Measurements from ENCODE around the gene FSD1. TPM values are rescaled to one million over a fixed set of nuclear protein-coding genes. Genes with fewer than 3 reads are reported as not detected.

FSD1 gene
- total RNA-seq, 1 donor from 2014 or later = 2.2 TPM

Other genes with a start within 250 kb of the FSD1 start
- gene ZBTB7A, start 237.7 kb upstream of the FSD1 start, total RNA-seq = 5.4 and 7.1 TPM in 2 replicates
- 108 and 113 TPM in 2 replicates for gene MAP2K2, start 180.5 kb upstream of the FSD1 start, total RNA-seq
- not detected in 2 replicates for gene CREB3L3, start 151.0 kb upstream of the FSD1 start, total RNA-seq
- 6.5 and 7.7 TPM in 2 replicates for gene SIRT6, start 122.0 kb upstream of the FSD1 start, total RNA-seq
- 0.22 and 0.40 TPM in 2 replicates for gene ANKRD24, start 121.9 kb upstream of the FSD1 start, total RNA-seq
- gene EBI3, start 75.1 kb upstream of the FSD1 start, total RNA-seq = 0.44 and 0.60 TPM in 2 replicates
- gene YJU2, start 57.5 kb upstream of the FSD1 start, total RNA-seq = 12.4 and 17.9 TPM in 2 replicates
- not detected in 2 replicates for gene SHD, start 25.3 kb upstream of the FSD1 start, total RNA-seq
- not detected in 2 replicates for gene TMIGD2, start 2.2 kb upstream of the FSD1 start, total RNA-seq
- 28.8 and 36.1 TPM in 2 replicates for gene STAP2, start 34.2 kb downstream of the FSD1 start, total RNA-seq
- gene MPND, start 39.0 kb downstream of the FSD1 start, total RNA-seq = 5.2 and 7.7 TPM in 2 replicates
- gene SH3GL1, start 95.9 kb downstream of the FSD1 start, total RNA-seq = 41.9 and 44.9 TPM in 2 replicates
- gene CHAF1A, start 98.0 kb downstream of the FSD1 start, total RNA-seq = 3.6 and 7.8 TPM in 2 replicates
- 81.9 and 99.8 TPM in 2 replicates for gene UBXN6, start 153.2 kb downstream of the FSD1 start, total RNA-seq
- gene HDGFL2, start 167.7 kb downstream of the FSD1 start, total RNA-seq = 38.5 and 39.0 TPM in 2 replicates
- 0.65 and 2.0 TPM in 2 replicates for gene PLIN4, start 213.9 kb downstream of the FSD1 start, total RNA-seq
- 4.6 and 23.2 TPM in 2 replicates for gene PLIN5, start 230.6 kb downstream of the FSD1 start, total RNA-seq
- 0.87 and 1.6 TPM in 2 replicates for gene LRG1, start 235.4 kb downstream of the FSD1 start, total RNA-seq

All from lung microvascular endothelial cell (primary cell).